Activated CD4-positive, alpha-beta T cell treated with anti-CD3 and anti-CD28 coated beads, Interleukin-2, amount 50 U/mL, for 24 hours (primary cell): ENCODE data around the gene CHTOP.
"Not testable (repeated sequence)": the region's sequence is repeated elsewhere in the genome, so short reads cannot be mapped to it uniquely, and the experiment has no call there.

Source experiments
- DNase-seq, 2 donors: peaks; one replicate each; pipeline ENCODE4 v3.0.0-alpha.2; 2020; ENCODE audit warnings: low read depth in 1 of 2, low spot score in 1 of 2

The CHTOP gene

DNA sequence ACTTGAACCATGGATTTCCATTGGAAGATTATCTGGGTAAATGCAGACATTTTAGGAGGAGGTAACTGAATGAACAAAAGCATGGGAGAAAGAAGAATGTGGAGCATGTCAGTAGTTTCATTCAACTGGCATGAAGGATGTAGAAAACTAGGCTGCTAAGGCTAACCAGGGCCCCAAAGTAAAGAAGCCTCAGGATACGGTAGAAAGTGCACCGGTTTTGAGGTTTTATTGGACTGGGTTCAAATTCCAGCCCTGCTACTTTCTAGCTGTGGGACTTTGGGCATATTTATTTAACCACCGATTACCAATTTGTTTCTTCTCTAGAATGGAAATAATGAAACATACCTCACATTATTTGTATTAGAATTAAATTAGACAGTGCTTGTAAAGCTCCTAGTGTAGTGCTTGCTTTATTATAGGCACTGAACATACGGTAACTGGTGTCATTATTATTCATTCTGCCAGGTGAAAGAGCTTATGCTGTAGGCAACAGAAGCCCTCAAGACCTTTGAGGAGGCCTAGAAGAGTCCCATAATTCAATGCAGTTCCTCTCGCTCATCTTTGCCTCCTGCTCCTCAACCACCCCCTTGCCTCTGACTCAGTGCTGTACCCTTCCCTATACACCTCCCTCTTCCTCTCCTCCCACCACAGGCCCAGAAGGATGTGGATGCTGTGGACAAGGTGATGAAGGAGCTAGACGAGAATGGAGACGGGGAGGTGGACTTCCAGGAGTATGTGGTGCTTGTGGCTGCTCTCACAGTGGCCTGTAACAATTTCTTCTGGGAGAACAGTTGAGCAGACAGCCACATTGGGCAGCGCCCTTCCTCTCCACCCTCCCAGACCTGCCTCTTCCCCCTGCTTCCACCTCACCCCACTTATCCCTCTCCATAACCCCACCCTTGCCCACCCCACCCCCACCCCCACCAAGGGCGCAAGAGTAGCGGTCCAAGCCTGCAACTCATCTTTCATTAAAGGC is 2.5 kb upstream of the CHTOP start:
- DNase-seq = no peak

DNA sequence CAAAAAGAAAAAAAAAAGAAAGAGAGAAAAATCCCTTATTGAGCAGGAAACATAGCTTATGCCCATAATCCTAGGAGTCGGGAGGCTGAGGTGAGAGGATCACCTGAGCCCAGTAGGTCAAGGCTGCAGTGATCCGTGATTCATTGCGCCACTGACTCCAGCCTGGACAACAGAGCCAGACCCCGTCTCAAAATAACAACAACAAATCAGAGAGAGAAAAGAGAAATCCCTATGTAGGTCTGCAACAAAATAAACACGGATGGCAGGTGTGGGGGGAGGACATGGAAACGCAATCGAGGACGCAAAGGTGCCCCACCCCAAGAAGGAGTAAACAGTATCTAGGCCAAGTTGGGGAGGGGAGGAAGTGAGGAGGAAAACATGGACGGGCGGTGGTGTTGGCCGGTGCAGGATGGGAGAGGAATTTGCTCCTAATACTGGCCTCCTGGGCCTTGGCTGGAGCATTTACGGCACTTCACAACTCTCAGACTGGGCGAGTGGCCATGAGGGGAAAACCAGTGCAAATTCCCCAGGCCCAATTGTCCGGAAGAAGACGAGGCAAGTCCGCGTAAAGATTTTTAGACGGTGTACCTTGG is 609 bp upstream of the CHTOP start:
- DNase-seq = no peak

DNA sequence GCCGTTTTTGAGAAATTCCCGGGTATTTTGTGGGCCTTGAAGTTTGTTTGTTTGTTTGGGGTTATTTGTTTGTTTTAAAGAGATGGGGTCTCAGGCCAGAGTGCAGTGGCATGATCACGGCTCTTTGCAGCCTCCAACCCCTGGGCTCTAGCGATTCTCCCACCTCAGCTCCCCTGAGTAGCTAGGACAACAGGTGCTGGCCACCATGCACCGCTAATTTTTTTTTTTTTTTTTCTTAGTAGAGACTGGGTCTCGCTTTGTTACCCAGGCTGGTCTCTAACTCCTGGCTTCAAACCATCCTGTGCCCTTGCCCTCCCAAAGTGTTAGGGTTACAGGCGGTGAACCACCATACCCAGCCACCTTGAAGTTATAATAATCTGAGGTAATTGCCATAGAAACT is 2.0 kb downstream of the CHTOP start:
- no peak for DNase-seq

DNA sequence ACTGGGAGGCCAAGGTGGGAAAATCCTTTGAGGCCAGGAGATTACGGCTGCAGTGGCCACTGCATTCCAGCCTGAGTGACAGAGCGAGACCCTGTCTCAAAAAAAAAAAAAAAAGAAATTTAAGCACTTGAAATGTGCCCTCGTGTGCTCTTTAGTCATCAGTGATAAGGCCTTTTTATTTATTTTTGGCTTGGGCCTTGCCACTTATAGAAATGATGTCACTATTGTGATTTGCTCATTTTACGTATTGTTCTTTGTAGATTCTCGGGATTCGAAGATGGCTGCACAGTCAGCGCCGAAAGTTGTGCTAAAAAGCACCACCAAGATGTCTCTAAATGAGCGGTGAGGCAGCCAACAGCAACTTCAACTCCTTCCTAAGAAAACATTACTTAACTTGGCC is 2.4 kb downstream of the CHTOP start:
- DNase-seq = no peak

DNA sequence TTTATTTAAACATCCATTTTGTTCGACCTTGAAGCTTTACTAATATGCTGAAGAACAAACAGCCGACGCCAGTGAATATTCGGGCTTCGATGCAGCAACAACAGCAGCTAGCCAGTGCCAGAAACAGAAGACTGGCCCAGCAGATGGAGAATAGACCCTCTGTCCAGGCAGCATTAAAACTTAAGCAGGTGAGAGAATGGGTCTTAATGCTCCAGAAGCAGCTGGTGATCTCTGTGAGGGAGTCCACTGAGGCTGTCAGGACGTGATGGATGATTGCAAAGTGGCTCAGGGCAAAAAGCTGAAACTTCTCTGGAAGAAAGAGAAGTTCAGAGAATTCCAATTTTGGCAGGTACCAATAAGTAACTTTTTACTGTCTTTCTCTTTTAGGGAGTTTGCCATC is 4.4 kb downstream of the CHTOP start:
- DNase-seq = no peak

DNA sequence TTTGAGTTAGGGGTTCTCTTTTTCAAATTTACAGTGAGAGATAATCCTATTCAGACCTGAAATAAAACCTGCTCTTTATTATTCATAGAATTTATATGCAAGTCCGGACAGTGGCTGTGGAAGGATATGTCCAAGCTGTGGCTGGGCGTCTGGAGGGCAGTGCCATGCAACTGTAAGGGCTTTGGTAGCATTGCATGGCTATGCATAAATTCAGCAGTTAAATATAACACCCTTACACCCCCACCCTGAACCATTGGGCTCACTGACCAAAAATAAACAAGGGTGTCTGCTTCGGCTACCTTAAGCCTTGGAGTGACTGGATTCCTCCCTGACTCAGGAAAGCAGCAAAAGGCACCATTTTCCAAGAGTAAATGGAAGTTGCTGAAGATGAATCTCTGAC is 5.4 kb downstream of the CHTOP start:
- DNase-seq = no peak

DNA sequence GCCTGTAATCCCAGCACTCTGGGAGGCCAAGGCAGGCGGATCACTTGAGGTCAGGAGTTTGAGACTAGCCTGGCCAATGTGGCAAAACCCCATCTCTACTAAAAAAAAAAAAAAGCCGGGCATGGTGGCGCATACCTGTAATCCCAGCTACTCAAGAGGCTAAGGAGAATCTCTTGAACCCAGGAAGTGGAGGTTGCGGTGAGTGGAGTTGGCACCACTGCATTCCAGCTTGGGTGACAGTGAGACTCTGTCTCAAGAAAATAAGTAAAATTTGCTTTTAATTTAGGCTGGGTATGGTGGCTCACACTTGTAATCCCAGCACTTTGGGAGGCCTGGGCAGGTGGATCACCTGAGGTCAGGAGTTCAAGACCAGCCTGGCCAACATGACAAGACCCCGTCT is 6.3 kb downstream of the CHTOP start:
- DNase-seq = not testable (repeated sequence)

DNA sequence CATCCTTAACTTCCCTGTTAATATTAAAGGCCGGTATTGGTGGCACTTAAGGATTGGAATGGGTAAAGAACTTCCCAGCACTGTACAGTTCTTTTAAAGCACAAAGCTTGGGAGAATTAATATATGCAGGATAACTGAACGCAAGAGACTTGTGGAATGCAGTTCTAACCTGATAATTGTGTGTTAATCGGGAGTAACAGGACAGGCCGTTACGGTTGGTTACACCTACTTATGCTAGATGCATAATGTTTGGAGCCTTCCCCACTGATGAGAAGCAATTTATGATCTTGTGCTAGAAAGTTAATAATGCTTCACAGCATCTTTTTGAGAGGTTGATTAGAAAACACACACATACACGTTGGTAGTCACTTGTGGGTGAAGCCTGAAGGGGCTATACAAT is 7.0 kb downstream of the CHTOP start:
- DNase-seq = no peak

DNA sequence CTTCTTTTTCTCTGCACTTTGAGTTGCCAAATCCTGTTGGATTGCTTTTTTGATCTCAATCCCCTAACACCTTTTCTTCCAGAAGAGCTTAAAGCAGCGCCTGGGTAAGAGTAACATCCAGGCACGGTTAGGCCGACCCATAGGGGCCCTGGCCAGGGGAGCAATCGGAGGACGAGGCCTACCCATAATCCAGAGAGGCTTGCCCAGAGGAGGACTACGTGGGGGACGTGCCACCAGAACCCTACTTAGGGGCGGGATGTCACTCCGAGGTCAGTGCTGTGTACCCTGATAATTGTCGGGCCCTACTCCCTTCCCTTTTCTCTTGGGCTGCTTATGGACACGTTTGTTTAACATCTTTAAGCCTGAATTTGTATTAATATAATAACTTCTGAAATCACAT is 8.3 kb downstream of the CHTOP start:
- DNase-seq = no peak

DNA sequence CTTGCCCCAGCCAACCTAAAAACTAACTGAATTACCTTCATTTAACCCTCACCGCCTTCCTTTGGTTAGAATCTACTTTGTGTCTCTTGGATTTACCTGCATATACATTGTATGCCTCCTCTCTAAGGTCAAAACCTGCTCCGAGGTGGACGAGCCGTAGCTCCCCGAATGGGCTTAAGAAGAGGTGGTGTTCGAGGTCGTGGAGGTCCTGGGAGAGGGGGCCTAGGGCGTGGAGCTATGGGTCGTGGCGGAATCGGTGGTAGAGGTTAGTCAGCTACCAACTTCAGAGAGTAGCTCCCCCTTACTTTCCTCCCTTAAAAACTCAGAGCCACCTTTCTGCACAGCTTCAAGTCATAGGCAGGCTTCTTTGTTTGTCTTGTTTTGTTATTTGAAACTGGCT is 9.2 kb downstream of the CHTOP start:
- DNase-seq = no peak

DNA sequence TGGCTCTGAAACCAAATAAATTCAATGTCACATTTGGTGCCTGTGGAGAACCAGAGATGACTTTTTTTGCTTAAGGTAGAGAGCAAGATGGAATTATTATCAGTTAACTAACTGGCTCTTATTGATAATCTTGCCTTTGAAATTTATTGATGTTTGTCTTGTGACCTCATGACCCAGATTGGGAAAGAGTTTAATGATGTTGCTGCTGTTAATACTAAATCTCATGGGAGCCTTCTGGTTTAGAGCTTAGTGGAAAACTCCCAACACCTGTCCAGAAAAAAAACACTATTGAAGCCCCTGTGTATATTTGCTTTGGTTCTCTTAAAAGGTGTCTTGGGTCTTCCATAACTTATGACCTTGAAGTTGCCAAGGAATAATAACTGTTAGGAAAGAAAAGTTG is 9.9 kb downstream of the CHTOP start:
- no peak for DNase-seq

DNA sequence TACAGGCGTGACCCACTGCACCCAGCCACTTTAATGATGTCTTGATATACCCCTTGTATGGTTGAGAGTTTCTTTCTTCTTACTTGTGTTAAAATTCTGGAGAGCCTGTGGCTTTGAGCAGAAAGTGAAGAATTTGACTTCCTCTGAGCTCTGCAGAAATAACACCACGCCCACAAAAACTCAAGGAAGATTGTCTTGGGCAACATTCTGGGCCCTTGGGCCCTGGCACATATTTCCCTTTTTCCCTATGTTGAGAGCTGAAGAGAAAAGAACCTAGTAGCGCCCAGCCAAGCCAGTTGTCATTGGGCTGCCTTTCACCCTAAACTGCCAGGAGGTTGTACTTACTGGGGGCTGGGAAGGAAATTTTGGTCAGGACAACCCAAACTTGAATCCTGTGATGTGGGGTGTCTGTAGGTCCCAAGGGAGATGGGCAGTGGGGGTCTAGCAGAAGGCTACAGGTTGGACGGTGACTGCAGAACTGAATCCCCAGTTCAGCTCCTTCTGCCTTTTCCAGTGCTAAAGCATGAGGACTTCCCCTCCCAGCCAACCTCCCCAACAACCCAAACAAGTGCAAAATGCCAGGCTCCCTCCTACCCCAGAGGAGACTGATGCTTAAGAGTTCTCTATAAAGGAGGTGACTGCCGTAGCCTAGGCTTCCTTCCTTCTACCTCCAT is 12.9 kb downstream of the CHTOP start:
- no peak for DNase-seq

DNA sequence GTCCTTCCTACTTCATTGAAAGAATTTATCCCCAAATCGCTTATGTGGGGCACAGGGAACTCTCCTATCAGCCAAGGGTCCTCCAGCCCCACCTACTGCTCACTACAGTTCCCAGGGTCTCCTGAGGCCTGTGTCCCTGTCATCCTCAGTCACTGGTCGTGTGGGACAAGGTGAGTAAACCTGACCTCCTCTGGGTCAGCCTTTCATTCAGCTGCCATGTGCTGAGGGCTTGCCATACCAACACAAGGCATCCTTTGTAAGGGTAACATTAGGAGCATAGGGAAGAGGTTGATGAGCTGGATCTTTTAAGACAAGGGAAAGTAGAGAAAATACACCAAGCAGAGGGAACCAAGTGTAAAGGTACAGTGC is 13.5 kb downstream of the CHTOP start:
- DNase-seq = no peak

DNA sequence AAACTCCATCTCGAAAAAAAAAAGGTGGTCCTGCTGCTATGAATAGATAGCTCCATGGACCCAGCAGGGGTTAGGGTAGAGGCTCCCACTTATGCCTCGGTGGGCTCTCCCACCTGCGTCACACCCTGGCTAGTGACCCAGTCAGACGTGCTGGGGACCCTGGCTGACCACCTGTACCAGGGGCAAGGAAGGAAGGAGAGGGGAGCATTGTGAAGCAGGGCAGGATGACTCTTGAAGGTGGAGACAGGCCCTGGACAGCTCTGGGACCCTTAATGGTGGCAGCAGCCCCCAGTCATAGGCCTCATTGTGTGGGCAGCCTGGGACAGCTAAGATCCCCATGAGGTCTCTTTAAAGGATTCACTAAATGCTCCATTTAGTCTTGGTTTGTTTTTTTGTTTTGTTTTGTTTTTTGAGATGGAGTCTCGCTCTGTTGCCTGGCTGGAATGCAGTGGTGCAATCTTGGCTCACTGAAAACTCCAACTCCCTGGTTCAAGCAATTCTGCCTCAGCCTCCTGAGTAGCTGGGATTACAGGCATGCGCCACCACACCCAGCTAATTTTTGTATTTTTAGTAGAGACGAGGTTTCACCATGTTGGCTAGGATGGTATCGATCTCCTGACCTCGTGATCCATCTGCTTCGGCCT is 14.3 kb downstream of the CHTOP start:
- DNase-seq = no peak

DNA sequence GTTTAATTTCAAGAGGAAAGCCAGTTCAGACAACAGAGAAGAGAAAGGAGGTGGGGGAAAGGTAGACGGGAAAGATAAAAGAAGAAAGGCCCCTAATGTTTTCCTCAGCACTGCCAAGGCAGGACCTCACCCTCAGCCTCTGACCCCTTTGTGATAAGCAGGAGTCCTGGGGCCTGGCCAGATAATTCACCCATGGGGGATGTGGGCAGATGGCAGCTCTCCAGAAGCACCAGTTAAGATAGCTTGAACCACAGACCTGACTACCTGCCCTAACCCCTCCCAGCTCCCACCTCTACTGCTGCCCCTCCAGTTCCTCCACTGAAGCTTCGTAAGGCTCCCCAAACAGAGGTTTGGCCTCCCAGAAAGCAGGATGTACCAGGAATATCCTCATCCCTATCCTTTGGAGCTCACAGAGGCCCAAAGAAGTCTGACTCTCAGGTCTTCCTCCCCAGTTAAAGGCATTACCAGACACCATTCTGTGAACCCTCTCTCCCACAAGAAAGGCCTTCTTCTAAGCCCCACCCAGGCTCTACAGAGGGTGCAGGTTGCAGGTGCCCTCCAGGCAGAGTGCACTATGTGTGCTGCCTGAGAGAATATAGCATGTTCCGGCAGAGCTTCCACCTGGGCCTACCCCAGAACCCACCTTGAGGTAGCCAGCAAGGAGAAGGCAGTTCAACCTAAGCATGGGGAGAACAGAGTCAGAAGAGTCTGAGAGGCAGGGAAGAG is 15.4 kb downstream of the CHTOP start:
- no peak for DNase-seq

DNA sequence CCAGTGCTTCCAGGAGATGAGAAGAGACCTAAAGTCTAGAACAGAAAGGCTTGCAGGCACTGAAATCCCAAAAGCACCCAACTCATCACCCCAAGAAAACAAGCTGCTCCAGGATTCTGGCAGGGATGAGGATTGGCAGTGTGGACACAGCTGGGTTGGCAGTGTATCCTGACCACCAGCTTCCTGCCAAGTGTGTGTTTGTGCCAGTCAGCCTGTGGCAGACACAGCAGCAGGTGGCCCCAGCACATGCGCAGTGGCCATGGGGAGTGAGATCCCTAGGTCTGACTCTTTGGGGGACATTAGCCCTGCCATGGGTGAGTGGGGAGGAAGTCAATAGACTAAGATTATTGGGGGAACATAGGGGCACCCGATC is 16.0 kb downstream of the CHTOP start:
- DNase-seq = no peak

DNA sequence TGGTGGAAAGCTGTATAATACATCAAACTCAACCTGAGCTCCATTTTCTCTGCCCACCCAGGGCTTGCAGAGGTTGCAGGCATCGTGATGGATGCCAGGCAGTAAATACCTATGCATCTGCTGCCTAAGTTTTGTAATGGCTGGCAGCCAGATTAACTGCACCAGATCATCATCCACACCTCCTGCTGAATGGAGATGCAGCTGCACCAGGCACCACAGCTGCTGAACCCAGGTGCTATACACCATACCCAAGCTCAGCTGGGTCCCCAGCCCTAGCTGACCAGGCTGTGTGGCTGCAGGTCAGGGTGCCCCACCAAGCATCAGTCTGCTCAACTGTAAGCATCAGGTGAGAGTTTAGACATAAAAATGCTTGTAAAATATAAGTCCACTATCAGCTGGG is 17.9 kb downstream of the CHTOP start:
- no peak for DNase-seq

DNA sequence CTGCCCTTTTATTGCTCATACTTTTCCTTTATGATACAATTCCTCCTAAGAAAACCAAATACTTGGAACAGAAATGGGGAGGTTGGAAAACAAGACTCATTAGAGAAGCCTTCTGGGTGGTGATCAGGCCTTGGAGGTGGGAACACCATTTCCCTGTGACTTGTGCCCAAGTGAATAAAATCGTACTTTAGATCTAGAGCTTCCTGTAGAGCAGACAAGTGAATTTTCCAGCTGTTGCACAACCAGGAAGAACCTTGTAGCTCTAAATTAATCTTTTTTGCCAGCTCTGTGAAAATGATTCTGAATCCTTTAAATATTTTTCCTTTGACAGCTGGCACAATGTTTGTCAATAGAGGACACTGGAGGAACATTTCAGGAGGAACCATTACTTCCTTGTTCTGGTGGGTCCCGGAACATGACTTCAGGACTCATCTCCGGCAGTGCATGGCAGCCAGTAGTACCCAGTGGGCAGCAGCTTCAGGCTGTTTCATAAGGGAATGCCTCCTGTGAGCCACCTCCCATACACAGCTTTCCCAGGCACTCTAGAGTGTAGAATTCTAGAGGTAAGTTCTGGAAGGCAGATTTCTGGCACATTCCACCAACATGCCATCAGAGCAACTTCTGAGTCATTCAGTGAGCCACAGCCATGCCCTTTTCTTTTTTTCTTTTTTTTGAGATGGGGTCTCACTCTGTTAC is 19.1 kb downstream of the CHTOP start:
- no peak for DNase-seq

DNA sequence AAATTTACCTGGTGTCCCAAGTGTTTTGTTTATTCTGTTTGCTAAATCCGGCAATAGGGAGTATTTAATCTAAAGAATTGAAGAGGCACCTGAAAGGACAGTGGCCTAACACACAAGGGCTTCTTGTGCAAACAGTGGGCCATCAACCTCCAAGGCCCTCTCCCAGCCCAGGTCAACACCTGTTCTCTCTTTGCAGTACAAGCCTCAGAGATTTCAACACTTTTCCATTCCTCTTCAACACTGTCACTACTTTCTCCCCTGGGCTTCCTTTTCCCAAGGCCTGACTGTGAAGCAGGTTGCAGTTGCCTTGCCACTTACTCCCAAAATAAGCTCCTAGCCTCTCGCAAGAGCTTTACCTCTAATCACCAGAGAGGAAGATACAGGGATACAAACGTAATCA is 21.5 kb downstream of the CHTOP start:
- DNase-seq = no peak

DNA sequence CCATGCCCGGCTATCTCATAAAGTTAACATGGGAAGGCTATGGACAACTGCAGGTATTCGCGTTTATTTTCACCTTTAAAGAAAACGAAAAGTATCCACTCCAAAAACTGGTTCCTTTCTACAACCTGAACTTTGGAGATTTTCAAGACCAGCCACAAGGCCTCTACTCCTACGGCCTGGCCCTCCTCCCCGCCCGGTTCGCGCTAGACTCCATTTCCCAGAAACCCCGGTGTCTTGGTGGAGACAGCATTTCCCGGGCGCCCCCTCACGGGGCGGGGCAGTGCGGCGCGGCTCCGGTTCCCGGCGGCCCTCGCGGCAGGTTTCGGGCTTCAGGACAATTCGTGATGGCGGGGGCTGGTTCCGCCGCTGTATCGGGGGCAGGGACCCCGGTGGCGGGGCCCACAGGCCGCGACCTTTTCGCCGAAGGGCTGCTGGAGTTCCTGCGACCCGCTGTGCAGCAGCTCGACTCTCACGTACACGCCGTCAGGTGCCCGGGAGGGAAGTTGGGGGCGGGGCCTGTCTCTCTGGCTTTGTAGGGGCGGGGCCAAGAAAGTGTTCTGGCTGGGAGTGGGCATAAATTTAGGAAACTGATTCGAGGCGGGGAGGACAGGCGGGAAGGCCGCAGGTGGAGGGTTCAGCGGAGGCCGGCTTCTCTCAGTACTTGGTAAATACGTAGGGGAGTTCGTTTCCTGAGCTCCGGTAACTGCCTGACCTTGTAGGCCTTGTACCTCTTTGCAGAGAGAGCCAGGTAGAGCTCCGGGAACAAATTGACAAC is 24.7 kb downstream of the CHTOP start, which contains the start of gene SNAPIN:
Gene SNAPIN (plus strand): TSS at position 304 of the 775 bp plus-strand sequence. CDS start 41 bp downstream, at position 345.
- DNase-seq = peak; percentile 79 to 86
